ENCODE measurements around the gene FADD.
"Not testable (repeated sequence)": the region's sequence is repeated elsewhere in the genome, so short reads cannot be mapped to it uniquely, and the experiment has no call there.

The FADD gene

DNA sequence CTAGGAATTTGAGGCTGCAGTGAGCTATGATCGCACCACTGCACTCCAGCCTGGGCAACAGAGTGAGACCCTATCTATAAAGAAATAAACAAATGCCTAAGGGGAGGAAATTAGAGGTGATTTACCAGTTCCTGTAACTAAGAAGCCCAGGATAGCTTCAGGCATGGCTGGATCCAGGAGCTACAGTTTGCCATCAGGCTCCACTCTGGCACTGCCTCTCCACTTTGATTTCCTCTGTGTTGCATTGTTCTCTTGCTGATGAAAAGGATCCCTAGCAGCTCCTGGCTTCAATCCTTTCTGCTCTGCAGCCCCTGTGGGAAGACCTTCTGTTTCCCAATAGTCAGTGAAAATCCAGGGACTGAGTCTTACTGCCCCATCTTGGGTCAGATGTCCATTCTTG is 20.1 kb upstream of the FADD start:
- DNase-seq = no peak

DNA sequence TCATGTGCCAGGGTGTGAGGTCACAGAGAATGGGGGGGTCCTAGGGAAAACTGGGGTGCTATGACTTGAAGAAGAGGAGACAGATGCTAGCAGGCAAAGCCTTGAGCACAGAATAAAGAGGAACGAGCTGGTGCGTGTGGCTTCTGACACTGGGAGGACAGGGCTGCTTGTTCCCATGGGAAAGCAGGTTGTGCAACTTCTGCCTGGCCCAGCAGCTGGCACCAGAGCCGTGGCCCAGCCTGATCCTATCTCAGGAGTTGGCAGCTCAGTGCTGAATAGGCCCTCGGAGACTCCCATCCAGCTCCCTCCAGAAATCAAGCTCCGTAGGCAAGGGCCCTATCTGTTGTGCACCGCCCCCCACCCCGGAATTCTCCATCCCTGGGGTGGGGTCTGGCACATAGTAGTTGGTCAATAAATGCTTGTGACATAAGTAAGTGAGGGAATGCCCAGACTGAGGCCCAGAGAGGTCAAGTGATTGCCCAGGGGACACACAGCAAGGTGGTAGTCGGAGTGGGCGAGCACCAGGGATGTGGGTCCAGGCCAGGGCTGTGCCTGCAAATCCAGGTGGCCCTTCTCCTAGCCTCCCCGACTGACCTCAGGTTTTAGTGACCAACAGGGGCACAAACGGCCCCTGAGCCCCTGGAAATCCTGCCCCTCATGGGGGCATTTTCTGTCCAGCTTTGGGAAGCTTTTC is 19.5 kb upstream of the FADD start:
- DNase-seq = no peak

DNA sequence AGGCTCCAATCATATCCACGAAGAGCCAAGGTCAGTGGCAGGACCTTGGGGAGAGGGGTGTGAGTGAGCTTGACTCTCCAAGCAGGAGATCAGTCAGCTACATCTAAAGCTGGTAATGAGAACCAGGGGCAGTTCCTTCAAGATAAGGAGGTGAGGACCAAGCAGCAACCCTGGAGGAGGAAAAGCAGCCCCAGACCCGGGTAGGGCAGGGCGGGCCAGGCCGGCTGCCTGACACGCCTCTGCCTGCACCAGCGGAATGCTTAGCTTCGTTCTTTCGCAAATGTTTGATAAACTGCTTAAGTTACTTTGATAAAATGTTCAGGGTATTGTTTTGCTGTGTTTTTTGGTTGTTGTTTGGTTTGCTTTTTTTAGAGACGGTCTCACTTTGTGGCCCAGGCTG is 18.7 kb upstream of the FADD start:
- no peak for DNase-seq

DNA sequence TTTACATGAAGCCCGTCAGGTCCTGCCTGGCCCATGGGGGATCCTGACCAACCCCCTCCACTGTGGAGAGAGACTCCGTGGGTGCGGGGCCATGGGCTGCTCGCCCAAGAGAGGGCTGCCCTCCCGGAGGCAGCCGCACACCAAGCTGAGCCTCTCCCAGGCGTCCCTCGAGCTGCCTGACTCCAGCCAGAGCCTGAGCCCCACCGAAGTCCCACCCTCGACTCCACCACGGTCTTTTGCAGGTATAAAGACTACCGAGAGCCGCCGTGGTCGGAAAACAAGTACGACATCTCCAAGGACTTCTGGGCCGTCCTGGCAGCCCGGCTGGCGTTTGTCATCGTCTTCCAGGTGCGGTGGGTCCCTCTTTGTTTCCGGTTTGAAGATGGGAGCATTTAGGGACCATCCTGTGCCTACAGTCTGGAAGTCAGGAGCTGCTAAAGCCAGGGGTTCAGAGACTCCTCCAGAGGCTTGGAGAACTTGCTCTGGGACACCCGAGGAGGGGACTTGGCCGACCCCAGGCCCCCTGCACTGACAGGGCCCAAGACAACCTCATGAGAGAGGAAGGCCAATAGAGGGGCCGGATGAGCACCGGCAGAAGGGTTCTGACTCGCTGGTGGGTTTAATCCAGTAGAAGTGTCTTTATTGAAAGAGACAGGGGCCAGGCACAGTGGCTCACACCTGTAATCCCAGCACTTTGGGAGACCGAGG is 17.6 kb upstream of the FADD start:
- no peak for DNase-seq

GRCh38 chr11:70186420-70186819 is 16.7 kb upstream of the FADD start:
- DNase-seq = no peak

DNA sequence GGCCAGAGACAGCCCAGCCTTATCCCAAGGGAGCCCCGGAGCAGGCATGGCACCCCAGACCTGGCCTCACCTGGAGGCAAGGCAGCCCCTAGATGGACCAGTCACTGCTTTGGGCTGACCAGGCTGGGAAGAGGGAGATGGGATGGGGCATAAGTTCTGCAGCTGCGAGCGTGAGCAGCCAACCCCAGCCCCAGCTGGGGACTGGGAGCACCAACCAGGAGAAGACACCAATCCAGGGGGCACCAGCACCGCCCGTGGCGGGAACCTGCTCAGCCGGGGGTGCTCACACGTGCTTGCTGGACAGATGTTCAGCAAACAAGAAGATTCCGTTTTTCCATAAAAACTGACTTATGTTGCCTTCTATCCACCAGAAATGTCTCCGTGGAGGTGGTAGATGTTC is 16.2 kb upstream of the FADD start:
- DNase-seq = no peak

DNA sequence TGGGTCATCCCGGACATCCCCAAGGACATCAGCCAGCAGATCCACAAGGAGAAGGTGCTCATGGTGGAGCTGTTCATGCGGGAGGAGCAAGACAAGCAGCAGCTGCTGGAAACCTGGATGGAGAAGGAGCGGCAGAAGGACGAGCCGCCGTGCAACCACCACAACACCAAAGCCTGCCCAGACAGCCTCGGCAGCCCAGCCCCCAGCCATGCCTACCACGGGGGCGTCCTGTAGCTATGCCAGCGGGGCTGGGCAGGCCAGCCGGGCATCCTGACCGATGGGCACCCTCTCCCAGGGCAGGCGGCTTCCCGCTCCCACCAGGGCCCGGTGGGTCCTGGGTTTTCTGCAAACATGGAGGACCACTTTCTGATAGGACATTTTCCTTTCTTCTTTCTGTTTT is 15.3 kb upstream of the FADD start:
- no peak for DNase-seq

- no peak for DNase-seq
Observed at GRCh38 chr11:70189622-70190021, 13.5 kb upstream of the FADD start.

- peak; percentile 82 for DNase-seq
Observed at GRCh38 chr11:70191495-70192140, 11.5 kb upstream of the FADD start.

GRCh38 chr11:70192666-70193410 is 10.3 kb upstream of the FADD start:
- DNase-seq = no peak

DNA sequence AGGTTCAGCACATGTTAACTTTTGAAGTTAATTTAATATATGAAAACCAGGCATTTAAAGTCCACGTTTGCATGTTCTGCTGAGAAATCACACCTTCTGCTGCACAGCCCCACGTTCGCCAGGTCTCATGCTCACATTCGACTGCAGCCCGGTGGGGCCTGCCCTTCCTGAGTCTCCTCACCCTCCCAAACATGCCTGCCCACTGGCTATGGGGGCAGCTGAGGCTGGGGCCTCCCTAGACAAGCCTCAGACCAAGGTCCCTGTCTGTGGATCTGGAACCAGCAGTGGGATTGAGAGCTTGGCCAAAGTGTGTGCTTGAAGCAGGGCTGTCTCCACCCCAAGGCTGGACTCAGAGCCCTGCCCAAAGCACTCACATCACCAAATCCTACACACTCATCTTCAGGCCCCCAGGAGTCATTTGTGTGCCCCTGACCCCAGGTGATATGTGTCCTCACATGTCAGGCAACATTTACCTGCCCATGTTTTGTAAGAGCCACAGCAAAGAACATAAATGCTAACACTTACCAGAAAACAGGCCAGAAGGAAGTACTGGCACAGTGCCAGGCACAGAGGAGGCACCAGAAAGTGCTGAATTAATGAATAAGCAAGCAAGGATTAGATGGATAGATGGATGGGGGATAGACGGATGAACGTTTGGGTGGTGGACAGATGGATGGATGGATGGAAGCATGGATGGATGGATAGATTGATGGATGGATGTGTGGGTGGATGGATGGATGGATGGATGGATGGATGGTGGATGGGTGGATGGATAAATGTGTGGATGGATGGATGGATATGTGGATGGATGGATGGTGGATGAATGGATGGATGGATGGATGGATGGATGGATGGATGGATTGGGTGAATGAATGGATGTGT is 9.4 kb upstream of the FADD start:
- DNase-seq = no peak

- no peak for DNase-seq
Observed at GRCh38 chr11:70194792-70195791, 8.0 kb upstream of the FADD start.

- no peak for DNase-seq
Observed at GRCh38 chr11:70200212-70200844, 2.8 kb upstream of the FADD start.

DNA sequence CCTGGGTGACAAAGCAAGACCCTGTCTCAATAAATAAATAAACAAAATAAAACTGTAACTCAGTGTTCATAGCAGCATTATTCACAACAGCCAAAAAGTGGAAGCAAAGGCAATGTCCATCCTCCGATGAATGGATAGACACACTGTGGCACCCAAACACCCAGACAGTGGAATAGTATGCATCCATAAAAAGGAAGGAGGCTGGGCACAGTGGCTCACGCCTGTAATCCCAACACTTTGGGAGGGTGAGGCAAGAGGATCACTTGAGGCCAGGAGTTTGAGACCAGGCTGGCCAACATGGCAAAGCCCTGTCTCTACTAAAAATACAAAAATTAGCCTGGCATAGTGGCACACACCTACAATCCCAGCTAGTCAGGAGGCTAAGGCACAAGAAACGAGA is 2.0 kb upstream of the FADD start:
- DNase-seq = not testable (repeated sequence)

GRCh38 chr11:70201882-70202861 is 924 bp upstream of the FADD start:
- no peak for DNase-seq

DNA sequence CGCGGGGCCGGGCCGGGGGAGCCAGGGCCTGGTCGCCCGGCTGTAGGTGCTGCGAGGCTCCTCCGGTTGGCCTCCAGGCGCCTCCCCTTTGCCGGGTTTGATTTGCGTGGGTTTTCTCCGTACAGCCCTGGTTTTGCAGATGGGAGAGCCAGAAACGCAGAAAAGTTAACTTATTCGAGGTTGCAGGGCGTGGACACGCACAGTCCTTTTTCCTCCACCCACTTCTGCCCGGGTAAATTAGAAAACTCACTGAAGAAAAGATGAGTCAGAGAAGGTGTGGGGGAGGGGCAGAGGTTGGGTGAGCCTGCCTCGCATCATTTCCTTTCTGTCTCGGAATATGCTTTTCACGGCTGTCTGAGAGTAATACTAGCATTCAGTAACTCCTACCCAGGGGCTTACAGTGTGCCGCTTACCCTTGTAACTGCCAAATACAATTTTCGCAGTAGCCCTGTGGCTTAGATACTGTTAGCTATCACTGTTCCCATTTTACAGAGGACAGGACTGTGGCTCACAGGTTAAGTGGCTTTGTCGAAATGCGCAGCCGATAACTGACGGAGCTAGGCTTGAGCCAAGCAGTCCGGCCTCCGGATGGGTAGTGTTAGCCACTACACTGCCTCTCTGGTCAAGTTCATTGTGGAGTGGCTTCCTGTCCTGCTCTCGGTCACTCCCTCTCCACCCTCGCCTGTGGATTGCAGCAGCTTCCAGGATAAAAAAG is 812 bp downstream of the FADD start:
- DNase-seq = peak; percentile 91

DNA sequence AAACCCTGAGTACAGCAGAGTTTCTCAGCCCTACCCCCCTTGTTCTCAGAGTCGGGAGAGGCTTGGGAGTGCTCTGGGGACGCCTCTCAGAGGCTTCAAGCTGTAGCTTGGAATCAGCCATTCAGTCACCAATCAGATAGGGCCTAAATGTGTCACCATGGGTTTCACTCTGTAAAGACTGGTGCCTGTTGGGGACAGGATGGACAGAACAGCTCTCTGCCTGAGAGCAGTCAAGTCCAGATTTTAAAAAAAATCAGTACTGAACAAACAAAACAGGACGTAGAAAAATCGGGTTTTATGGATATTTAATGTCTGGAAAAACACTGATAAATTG is 1.3 kb downstream of the FADD start:
- no peak for DNase-seq

DNA sequence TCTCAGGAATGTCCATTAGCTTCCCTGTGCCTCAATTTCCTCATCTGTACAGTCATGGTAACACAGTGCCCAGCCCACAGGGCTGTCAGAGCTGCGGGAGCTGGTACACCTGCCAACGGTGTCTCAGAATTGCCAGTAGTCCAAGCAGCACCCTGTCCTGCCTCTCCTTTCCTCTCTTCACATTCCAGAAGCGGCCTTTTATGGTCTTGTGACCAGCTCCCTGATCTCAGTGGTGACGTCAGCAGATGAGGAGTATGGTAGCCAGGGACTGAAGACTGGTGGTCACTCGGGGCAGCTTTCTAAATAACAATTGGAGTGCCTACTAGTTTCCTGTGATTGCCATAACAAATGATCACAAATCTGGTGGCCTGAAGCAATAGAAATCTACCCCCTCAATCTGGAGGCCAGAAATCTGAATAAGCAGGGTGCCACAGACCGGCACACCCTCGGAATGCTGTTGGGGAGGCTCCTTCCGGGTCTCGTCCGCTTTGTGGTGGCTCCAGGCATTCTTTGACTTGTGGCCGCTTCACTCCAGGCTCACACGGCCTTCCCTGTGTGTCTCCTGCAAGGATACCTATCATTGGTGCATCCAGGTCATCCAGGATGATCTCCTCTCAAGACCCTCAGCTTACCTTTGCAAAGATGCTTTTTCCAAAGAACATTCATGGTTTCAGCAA is 2.1 kb downstream of the FADD start:
- no peak for DNase-seq

Data from DMS53 (cell line).